SK-N-SH (cell line): ENCODE data around the gene RBM47. TPM values are rescaled to one million over a fixed set of nuclear protein-coding genes. Genes with fewer than 3 reads are reported as not detected.

Experiments
- CTCF ChIA-PET: fragments of 300-600, 350-600 bp; formaldehyde crosslinking; extraction: SDS; loops from one replicate; lab custom pipeline; 2021; lab: Yijun Ruan, JAX
- POLR2A ChIA-PET: fragments of 350-600 bp; sonication (Branson Sonifier 250); formaldehyde crosslinking; extraction: SDS; loops from one replicate; lab custom pipeline; 2020; ENCODE audit warnings: antibody characterized with exemption, inconsistent platforms; lab: Yijun Ruan, JAX
- DNase-seq: peaks from one replicate; pipeline ENCODE4 v3.0.0; 2012
- H2AFZ ChIP-seq: fragments of 200-600 bp; sonication (generic); 2 replicates; pipeline ENCODE4 v1.8.1; 2016; ENCODE audit warnings: antibody characterized with exemption, mild to moderate bottlenecking, low read depth
- H3F3A ChIP-seq: fragments of 200-600 bp; sonication (generic); replicated peaks from 2 replicates; pipeline ENCODE3; 2016; ENCODE audit warnings: antibody characterized with exemption, mild to moderate bottlenecking; ENCODE audit not compliant: insufficient read depth
- H3K27ac ChIP-seq, 2 experiments: fragments of 200-500 bp in 1 of 2; fragments of 200-600 bp in 1 of 2; sonication (Bioruptor generic) in 1 of 2; sonication (generic), shearing (Covaris generic) in 1 of 2; 2 replicates each; pipeline versions ENCODE4 v1.5.1 to v1.6.1; 2014 to 2016; ENCODE audit warnings: low read depth in 2 of 2, inconsistent platforms in 1 of 2, low read length in 1 of 2, mild to moderate bottlenecking in 1 of 2, mixed read lengths in 1 of 2
- H3K27me3 ChIP-seq: fragments of 200-600 bp; sonication (generic), shearing (Covaris generic); 2 replicates; pipeline ENCODE4 v1.6.1; 2016; ENCODE audit warnings: mixed run types; ENCODE audit not compliant: insufficient read depth
- H3K36me3 ChIP-seq, 2 experiments: fragments of 200-500 bp in 1 of 2; fragments of 200-600 bp in 1 of 2; sonication (Bioruptor generic) in 1 of 2; sonication (generic) in 1 of 2; replicated peaks in 1 of 2; 2 replicates each; pipeline versions ENCODE3 to v1.5.1; 2014 to 2016; ENCODE audit warnings: low read length in 1 of 2, mild to moderate bottlenecking in 1 of 2; ENCODE audit not compliant: insufficient read depth in 2 of 2, control insufficient read depth in 1 of 2
- H3K4me1 ChIP-seq, 2 experiments: fragments of 200-500 bp in 1 of 2; fragments of 200-600 bp in 1 of 2; sonication (Bioruptor generic) in 1 of 2; sonication (generic), shearing (Covaris generic) in 1 of 2; 2 replicates each; pipeline versions ENCODE4 v1.5.1 to v1.6.1; 2014 to 2016; ENCODE audit warnings: low read depth in 1 of 2, low read length in 1 of 2, mixed run types in 1 of 2; ENCODE audit not compliant: insufficient read depth in 2 of 2, control insufficient read depth in 1 of 2
- H3K4me2 ChIP-seq: fragments of 200-600 bp; sonication (generic), shearing (Covaris generic); 2 replicates; pipeline ENCODE4 v1.6.1; 2017; ENCODE audit warnings: mixed run types
- H3K4me3 ChIP-seq, 2 experiments: fragments of 200-500 bp in 1 of 2; fragments of 200-600 bp in 1 of 2; sonication (Bioruptor generic) in 1 of 2; sonication (generic), shearing (Covaris generic) in 1 of 2; 2 replicates each; pipeline versions ENCODE4 v1.5.1 to v1.8.1; 2014 to 2016; ENCODE audit warnings: low read depth in 2 of 2, inconsistent platforms in 1 of 2, low read length in 1 of 2, mild to moderate bottlenecking in 1 of 2, mixed read lengths in 1 of 2, moderate library complexity in 1 of 2
- H3K79me2 ChIP-seq: fragments of 200-600 bp; sonication (generic); 2 replicates; pipeline ENCODE4 v1.8.1; 2017; ENCODE audit warnings: mild to moderate bottlenecking; ENCODE audit not compliant: insufficient read depth
- H3K9ac ChIP-seq: fragments of 200-600 bp; sonication (generic); 2 replicates; pipeline ENCODE4 v1.6.1; 2017; ENCODE audit warnings: mixed run types
- H3K9me2 ChIP-seq: fragments of 200-600 bp; sonication (generic); 2 replicates; pipeline ENCODE4 v1.6.1; 2017; ENCODE audit warnings: mixed run types
- H3K9me3 ChIP-seq: fragments of 200-600 bp; sonication (generic); 2 replicates; pipeline ENCODE4 v1.6.1; 2017; ENCODE audit warnings: mixed run types, mild to moderate bottlenecking, moderate library complexity
- H4K20me1 ChIP-seq: fragments of 200-600 bp; sonication (generic); 2 replicates; pipeline ENCODE4 v1.6.1; 2017; ENCODE audit warnings: mild to moderate bottlenecking, mixed run types; ENCODE audit not compliant: insufficient read depth
- ELF1 ChIP-seq: IDR thresholded peaks from 2 replicates; pipeline ENCODE4 v1.4.0; 2012
- EP300 ChIP-seq, 2 experiments: IDR thresholded peaks; 2 replicates each; pipeline versions ENCODE4 v1.4.0 to v1.6.1; 2012; ENCODE audit warnings: borderline replicate concordance in 1 of 2, low read depth in 1 of 2, low read length in 1 of 2
- GABPA ChIP-seq: IDR thresholded peaks from 2 replicates; pipeline ENCODE4 v1.4.0; 2012; ENCODE audit warnings: low read depth, mild to moderate bottlenecking
- JUND ChIP-seq: IDR thresholded peaks from 2 replicates; pipeline ENCODE4 v1.4.0; 2012
- NFIC ChIP-seq: IDR thresholded peaks from 2 replicates; pipeline ENCODE4 v1.4.0; 2012; ENCODE audit warnings: borderline replicate concordance
- RAD21 ChIP-seq: IDR thresholded peaks from 2 replicates; pipeline ENCODE4 v1.6.1; 2012; ENCODE audit warnings: mild to moderate bottlenecking, low read length
- SMC3 ChIP-seq: IDR thresholded peaks from 2 replicates; pipeline ENCODE4 v1.6.1; 2012; ENCODE audit warnings: low read depth, low read length, improper control_type of control experiment
- WGBS: methylation state at CpG from one replicate; pipeline ENCODE4 v1.1.6; 2017; ENCODE audit warnings: low lambda C conversion rate; 5-methylcytosine and 5-hydroxymethylcytosine counted together
- polyA plus RNA-seq, 3 experiments: library from polyadenylated mRNA; depleted of rRNA; stranded (reverse); fragments of >200 nt; gene quantifications; 2 replicates each; pipeline ENCODE4 v1.2.3, GENCODE V29; 2012
- TF ChIP-seq, protein P1 (sequence below): IDR thresholded peaks from 2 replicates; pipeline ENCODE4 v1.6.1; 2012; ENCODE audit warnings: mild to moderate bottlenecking, low read depth, low read length, moderate library complexity
- TF ChIP-seq, protein P2 (sequence below): fragments of 150-350 bp; IDR thresholded peaks from 2 replicates; pipeline ENCODE4 v1.6.1; 2017; ENCODE audit warnings: antibody characterized with exemption, low read length, low read depth, borderline replicate concordance
- TF ChIP-seq, protein P3 (sequence below): IDR thresholded peaks from 2 replicates; pipeline ENCODE4 v1.4.0; 2012; ENCODE audit warnings: low read depth, borderline replicate concordance

Gene RBM47
- polyA plus RNA-seq, 1 of the 3 experiments (the other 2 are of a cell fraction), result 6.8 TPM

DNA sequence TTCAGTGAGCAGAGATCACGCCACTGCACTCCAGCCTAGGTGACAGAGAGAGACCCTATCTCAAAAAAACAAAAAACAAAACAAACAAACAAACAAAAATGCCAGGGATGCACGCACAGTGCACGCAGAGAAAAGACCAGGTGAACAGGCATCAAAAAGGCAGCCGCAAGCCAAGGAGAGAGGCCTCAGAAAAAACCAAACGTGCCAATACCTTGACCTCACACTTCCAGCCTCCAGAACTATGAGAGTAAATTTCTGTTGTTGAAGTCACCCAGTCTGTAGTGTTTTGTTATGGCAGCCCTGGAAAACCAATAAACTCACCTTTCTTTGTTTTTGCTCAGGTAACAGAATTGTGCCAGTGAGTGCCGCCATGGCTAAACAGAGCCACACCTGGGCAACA lies 228.6 kb downstream of the RBM47 start (continued):
- TF ChIP-seq ELF1 (no peak), JUND (no peak)
- TF ChIP-seq, protein P1, sequence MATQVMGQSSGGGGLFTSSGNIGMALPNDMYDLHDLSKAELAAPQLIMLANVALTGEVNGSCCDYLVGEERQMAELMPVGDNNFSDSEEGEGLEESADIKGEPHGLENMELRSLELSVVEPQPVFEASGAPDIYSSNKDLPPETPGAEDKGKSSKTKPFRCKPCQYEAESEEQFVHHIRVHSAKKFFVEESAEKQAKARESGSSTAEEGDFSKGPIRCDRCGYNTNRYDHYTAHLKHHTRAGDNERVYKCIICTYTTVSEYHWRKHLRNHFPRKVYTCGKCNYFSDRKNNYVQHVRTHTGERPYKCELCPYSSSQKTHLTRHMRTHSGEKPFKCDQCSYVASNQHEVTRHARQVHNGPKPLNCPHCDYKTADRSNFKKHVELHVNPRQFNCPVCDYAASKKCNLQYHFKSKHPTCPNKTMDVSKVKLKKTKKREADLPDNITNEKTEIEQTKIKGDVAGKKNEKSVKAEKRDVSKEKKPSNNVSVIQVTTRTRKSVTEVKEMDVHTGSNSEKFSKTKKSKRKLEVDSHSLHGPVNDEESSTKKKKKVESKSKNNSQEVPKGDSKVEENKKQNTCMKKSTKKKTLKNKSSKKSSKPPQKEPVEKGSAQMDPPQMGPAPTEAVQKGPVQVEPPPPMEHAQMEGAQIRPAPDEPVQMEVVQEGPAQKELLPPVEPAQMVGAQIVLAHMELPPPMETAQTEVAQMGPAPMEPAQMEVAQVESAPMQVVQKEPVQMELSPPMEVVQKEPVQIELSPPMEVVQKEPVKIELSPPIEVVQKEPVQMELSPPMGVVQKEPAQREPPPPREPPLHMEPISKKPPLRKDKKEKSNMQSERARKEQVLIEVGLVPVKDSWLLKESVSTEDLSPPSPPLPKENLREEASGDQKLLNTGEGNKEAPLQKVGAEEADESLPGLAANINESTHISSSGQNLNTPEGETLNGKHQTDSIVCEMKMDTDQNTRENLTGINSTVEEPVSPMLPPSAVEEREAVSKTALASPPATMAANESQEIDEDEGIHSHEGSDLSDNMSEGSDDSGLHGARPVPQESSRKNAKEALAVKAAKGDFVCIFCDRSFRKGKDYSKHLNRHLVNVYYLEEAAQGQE, result no peak
- TF ChIP-seq, all 33 proteins: peak for 0

DNA sequence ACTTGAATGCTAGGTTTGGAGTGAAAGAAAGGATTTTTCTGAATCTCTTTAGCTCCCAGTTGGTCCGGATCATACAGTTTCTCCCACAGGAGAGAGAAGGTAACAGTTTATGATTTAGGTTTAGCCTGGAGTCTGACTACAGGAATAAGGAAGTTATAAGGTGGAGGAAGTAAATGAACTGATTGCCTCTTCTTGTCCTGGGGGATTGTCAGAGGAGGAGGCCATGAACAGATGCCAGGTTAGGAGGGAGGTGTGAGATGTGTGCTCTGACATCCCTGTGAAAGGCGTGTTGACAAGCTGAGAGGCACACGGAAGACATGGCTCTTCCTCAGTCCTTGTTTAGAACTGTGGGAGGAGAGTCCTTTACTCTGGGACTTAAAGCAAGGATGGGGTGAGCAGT lies 230.1 kb downstream of the RBM47 start:
- no peak overlapping the region for H3K27ac ChIP-seq
- no peak overlapping the region for H3K4me3 ChIP-seq
- no peaks in the 10 kb centered on the region for H3K9me3 ChIP-seq
- WGBS, result 96% methylated on average over 3 of the region's 3 CpGs
- H3K79me2 ChIP-seq, result no peaks in the 10 kb centered on the region
- peaks cover 3% of the 10 kb centered on the region for H3F3A ChIP-seq
- H3K9me2 ChIP-seq, result no peaks in the 10 kb centered on the region
- TF ChIP-seq ELF1 (no peak), GABPA (no peak), JUND (no peak), NFIC (no peak), EP300 (IDR thresholded peaks at IDR 0.05; ENCODE audit: borderline replicate concordance in 1 of 2, low read depth in 1 of 2, low read length in 1 of 2) (no peak), SMC3 (no peak), RAD21 (no peak)
- TF ChIP-seq, protein P2, sequence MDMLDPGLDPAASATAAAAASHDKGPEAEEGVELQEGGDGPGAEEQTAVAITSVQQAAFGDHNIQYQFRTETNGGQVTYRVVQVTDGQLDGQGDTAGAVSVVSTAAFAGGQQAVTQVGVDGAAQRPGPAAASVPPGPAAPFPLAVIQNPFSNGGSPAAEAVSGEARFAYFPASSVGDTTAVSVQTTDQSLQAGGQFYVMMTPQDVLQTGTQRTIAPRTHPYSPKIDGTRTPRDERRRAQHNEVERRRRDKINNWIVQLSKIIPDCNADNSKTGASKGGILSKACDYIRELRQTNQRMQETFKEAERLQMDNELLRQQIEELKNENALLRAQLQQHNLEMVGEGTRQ, result no peak
- TF ChIP-seq, protein P1, result no peak
- TF ChIP-seq, protein P3, sequence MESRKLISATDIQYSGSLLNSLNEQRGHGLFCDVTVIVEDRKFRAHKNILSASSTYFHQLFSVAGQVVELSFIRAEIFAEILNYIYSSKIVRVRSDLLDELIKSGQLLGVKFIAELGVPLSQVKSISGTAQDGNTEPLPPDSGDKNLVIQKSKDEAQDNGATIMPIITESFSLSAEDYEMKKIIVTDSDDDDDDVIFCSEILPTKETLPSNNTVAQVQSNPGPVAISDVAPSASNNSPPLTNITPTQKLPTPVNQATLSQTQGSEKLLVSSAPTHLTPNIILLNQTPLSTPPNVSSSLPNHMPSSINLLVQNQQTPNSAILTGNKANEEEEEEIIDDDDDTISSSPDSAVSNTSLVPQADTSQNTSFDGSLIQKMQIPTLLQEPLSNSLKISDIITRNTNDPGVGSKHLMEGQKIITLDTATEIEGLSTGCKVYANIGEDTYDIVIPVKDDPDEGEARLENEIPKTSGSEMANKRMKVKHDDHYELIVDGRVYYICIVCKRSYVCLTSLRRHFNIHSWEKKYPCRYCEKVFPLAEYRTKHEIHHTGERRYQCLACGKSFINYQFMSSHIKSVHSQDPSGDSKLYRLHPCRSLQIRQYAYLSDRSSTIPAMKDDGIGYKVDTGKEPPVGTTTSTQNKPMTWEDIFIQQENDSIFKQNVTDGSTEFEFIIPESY, result no peak
- DNase-seq, result no peak
- no peak overlapping the region for H3K4me2 ChIP-seq
- CTCF ChIA-PET, result interaction anchor here (0.8 kb wide), 1 partner anchor 10 kb away, joined by 3 read pairs; no protein-coding TSS in a partner anchor
- no peaks in the 10 kb centered on the region for H3K36me3 ChIP-seq
- no peak overlapping the region for H2AFZ ChIP-seq
- peaks cover 0 to 3% of the 10 kb centered on the region in 2 experiments; a peak in 1 of 4 replicates for H3K4me1 ChIP-seq
- POLR2A ChIA-PET, result no interaction called here
- H3K9ac ChIP-seq, result no peak overlapping the region
- no peaks in the 10 kb centered on the region for H4K20me1 ChIP-seq
- H3K27me3 ChIP-seq, result no peaks in the 10 kb centered on the region
